Activated CD4-positive, alpha-beta T cell treated with anti-CD3 and anti-CD28 coated beads, Interleukin-2, amount 50 U/mL, for 1 hour (primary cell): ENCODE measurements around the gene CAB39L.

Experiments
- DNase-seq: peaks from one replicate; pipeline ENCODE4 v3.0.0-alpha.2; 2020

CAB39L gene

DNA sequence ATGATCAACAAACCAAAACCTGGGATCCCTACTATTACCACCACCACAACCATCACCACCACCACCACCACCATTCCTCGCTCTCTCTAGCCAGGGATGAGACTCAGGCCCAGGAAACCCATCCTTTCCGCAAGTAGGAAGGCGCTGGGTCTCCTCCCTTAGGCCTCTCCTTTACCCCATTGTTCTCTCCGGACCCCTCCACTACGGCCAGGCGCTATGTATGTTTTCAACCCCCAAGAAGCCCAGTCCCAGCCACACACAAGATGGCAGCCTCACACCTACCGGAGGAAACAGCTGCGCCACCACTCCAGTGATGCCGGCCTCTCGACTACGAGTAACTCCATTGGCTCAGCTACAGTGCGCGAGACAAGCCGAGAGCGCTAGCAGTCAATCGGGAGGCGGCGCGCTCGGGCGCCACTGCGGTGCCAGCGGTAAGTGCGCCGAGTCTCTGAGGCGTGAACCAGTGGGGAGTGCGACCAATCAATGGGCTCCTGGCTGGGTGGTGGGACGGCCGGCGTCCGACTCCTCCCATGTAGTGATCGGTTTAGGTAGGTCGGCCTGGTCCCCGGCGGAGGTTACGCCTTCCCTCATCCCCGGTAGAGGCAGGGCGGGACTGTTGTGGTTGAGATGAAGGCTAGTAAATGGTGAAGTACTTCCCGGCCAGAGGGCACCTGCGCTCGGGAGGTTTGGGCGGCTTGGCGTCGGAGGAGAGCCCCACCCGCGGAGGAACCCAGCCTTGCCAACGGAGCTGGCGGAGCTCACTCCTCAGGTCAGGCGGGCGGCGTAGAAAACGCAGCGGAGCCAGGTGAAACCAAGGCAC lies at the start of gene CAB39L, which contains the start of gene SETDB2:
TSS of gene CAB39L (minus strand) at position 361 of the 820 bp plus-strand sequence. CDS start 61,154 bp downstream, outside the sequence.
TSS of gene SETDB2 (plus strand) at position 571 of the 820 bp plus-strand sequence. CDS start 7,620 bp downstream, outside the sequence.
- DNase-seq = peak; percentile 99

DNA sequence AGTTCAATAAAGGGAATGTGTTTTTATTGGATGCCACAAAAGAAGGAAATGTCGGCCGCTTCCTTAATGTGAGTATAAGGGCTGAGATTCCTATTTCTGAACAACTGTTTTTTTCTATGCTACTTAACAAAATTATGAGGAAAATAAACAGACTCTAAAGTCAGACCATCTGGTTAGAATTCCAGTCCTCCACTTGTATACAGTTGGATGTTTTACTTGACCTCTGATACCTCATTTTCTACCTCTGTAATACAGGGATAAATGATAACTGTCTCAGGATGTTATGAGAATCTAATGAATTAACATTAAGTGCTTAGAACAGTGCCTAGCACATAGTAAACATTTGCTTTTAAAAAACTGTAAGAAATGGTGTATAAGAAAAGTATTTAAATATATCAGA lies 44.7 kb upstream of the CAB39L start:
- DNase-seq = no peak

- DNase-seq = no peak
Observed at GRCh38 chr13:49481788-49482187, 37.9 kb upstream of the CAB39L start.

GRCh38 chr13:49476529-49476928 lies 32.7 kb upstream of the CAB39L start:
- no peak for DNase-seq

GRCh38 chr13:49472186-49472585 lies 28.3 kb upstream of the CAB39L start:
- DNase-seq = no peak

DNA sequence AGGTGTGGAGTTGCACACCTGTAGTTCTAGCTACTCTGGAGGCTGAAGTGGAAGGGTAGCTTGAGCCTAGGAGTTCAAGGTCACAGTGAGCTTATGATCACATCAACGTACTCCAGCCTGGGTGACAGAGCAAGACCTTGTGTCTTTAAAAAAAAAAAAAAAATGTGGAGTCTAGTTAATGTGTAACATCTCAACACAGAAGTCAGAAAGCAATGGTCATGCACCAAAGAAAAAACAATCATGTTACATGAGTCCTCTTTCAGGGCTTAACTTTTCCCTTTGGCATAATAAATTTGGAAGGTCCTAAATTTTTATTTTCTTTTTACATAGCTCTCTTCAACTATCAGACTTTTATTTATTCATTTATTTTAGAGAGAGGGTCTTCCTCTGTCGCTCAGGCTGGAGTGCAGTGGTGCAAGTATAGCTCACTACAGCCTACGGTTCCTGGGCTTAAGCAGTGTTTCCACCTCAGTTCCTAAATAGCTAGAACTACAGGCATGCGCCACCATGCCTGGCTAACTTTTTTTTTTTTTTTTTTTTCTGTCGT lies 22.5 kb upstream of the CAB39L start:
- no peak for DNase-seq

DNA sequence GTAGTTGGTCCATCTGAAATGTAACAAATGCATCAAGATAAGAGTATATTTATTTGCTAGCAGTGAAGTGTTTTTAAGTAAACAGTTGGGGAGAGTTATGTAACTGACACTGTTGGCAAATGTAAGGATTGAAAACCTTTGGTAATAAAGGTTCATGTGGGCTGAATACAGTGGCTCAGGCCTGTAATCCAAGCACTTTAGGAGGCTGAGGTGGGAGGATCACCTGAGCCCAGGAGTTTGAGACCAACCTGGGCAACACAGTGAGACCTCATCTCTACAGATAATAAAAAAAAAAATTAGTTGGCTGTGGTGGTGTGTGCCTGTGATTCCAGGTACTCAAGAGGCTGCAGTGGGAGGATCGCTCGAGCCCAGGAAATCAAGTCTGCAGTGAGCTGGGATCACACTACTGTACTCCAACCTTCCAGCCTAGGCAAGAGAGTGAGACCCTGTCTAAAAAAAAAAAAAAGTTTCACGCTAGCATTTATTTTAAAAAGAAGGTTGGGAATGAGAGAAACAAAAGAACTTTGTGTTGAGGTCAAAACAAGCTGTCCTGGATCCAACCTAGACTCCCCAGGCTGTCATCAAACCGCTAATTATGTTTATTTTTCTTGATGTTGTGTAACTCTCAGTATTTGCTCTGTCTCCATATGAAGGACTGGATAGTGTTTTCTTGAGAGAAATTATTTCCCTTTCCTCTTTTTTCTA lies 20.9 kb upstream of the CAB39L start:
- no peak for DNase-seq

DNA sequence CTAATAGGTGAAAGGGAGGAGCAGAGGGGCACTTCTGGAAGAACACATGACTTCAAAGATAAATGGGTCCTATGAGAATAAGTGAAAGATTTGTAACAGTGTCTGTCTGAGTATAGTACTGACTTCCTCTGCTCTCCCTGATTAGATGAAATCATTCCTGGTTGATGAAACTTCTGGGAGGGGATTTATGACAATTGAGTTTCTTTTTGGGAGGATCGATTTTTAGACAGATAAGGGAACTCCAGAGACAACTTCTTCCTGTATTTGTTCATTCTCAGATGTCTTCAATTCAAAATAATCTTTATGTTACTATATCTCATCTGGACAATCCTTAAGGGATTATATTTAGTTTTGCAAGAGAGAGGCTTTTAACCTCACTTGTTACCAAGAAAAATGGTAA lies 20.2 kb upstream of the CAB39L start:
- no peak for DNase-seq

GRCh38 chr13:49459580-49459979 lies 15.7 kb upstream of the CAB39L start:
- DNase-seq = no peak

- DNase-seq = no peak
Observed at GRCh38 chr13:49457221-49457620, 13.4 kb upstream of the CAB39L start.

GRCh38 chr13:49456156-49456555 lies 12.3 kb upstream of the CAB39L start:
- no peak for DNase-seq

GRCh38 chr13:49455007-49455398 lies 11.1 kb upstream of the CAB39L start:
- no peak for DNase-seq

DNA sequence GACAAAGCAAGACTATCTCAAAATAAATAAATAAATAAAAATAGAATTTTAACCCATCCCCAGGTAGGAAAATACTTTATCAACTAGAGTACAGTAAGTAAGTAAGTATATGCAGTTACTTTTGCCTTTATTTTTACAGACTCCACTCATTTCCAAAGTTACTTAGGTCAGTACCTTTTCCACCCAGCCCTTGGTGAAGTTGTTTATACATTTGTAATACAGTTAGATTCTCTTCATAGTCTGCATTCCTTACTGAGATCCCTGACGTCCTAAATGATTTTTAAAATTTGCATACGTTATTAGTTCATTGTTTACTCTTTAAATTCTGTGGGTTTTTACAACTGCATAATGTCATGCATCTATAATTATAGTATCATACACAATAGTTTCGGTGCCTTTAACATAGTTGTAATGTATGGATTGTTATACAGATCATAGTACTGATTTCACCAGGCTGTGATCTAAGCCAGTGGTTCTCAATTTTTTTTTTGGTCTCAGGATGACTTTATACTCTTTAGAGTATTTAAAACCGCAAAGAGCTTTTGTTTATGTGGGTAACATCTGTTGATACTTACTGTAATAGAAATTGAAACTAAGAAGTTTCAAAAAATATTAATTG lies 10.6 kb upstream of the CAB39L start:
- no peak for DNase-seq

DNA sequence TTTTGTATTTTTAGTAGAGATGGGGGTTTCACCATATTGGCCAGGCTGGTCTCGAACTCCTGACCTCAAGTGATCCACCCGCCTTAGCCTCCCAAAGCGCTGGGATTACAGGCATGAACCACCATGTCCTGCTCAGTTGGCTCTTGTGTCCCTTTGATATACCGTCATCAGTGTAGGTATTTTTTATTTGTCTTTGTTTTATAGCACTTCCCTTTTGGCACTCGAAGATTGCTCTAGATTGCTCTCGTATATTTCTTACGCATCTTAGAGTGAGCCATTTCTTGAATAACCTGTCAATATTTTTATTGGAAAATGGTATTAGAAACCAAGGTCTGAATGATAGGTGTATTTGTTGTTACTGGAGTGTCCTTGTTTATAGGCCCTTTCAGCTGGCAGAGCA lies 9.6 kb upstream of the CAB39L start:
- DNase-seq = no peak

- DNase-seq = no peak
Observed at GRCh38 chr13:49452725-49453457, 9.0 kb upstream of the CAB39L start.

- no peak for DNase-seq
Observed at GRCh38 chr13:49450105-49450819, 6.4 kb upstream of the CAB39L start.

GRCh38 chr13:49448753-49449152 lies 4.9 kb upstream of the CAB39L start:
- no peak for DNase-seq

DNA sequence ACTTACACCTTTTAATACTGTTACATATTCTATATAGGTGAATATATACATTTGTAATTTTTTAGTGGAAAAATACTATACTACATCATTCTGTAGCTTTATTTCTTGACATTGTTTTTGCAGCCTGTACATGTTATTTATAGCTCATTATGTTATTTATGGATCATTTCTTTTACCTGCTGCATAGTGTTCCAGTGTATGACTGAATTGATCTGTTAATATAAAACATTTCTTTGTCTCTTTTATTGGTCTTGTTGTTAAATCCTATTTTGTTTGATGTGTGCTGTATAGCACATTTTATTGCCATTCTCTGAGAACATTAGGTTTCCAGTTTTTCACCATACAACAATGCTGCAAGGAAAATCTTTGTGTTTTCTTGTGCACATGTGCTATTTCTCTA lies 2.6 kb upstream of the CAB39L start:
- DNase-seq = no peak

GRCh38 chr13:49444524-49445395 lies 896 bp upstream of the CAB39L start:
- no peak for DNase-seq

DNA sequence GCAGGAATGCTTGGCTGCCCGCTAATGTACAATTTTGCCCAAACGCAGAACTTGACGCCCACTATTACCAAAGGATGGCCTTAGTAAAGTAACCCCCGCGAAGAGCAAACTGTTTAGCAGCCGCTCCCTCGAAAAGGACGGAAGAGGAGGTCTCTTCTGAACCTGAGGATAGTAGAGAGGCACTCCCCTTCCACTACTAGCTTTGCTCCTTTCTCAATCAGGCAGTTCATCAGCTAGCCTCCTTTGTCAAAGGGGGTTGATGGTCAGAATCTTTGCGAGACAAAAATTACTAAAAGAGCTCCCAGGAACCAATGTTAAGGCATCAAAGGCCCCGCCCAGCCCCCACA lies 534 bp downstream of the CAB39L start:
- DNase-seq = no peak

DNA sequence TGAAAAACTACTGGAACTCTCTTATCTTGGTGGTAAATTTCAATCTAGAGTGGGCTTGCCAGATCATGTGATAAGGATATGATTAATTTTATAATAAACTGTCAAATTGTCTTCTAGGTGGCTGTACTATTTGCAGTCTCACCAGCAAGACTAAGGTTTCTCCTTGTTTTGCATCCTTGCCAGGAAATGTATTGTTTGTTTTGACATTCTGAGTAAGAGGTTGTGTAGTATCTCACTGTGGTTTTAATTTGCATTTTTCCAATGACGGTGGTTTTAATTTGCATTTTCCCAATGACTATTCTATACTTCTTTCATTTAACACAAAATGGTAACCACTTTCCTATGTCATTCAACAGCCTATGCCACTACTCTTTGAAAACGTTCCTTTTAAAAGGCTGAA lies 2.0 kb downstream of the CAB39L start:
- no peak for DNase-seq
